Activated T-helper 1 cell treated with anti-CD3 and anti-CD28 coated beads, Interleukin-2, amount 50 U/mL, for 16 hours (primary cell): ENCODE results near the gene ZC3H10.

Experiments used
- DNase-seq, 2 donors: peaks; one replicate each; pipeline ENCODE4 v3.0.0-alpha.2; 2020; ENCODE audit warnings: low read depth in 1 of 2, low spot score in 1 of 2

Gene ZC3H10

DNA sequence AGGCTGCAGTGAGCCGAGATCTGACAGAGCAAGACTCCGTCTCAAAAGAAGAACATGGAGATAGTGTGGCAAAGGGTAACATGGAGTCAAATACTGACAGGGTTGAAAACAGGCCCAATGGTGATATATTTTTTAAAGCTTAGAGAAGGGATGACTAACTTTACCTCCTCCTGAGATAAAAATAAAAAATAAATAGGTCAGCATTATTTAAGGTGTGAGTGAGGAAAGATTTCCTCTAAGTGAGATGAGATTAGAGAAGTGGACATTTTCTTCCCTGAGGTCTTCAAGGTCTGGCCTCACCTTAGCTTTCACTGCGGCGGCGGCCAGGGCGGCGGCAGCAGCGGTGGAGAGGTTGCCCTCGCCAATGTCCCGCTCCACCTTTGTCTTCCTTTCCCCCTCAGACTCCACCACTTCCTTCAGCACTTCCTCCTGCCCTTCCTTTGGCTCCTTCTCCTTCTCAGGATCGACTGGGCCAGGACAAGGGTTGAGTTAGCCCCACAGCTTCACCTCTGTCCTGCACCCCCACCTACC lies 51.2 kb downstream of the ZC3H10 start:
- DNase-seq, result no peak

DNA sequence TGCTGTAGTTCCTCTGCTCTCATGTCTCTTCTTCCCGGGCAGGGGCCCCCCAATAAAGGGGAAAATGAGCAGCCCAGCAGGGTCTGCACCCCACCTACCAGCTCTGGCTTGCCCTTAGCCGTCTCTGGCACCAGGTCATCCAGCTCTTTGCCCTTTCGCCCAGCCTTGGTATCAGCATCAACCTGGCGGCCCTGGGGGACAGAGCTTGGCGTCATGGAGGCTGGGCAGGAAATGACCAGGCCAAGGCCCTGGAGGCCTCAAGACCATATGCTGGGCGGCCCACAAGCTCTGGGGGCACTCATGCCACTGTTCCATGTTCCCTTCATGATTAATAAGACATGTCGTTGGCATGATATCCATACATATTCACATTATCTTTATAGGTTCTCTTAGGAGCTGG lies 54.8 kb downstream of the ZC3H10 start:
- no peak for DNase-seq
